Measurements from ENCODE around the gene PDE10A.

PDE10A gene

DNA sequence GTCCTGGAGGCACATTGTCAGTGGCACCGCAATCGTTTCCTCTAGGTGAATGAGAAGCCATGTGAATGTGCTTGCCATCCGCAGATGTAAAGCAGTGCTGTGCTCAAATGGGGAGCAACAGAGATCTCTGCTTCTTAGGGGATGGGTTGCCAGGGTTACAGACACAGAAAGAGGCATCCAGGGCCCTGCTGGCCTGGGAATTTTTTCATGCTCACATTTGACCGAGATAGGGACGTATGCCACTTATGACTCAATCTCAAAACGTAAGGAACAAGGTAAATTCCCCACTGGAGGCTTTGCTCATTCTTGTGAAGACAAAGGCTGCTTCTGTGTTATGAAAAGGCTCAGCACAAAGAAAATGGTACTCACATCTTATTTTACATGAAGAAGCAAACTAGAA is 364.6 kb downstream of the PDE10A start:
- no peak for DNase-seq (ENCODE audit: low read depth in 2 of 2, low spot score in 1 of 2)

- DNase-seq (ENCODE audit: low read depth in 2 of 2, low spot score in 1 of 2) = no peak
These were observed 370.4 kb downstream of the PDE10A start for GRCh38 chr6:165292657-165293056.
